ENCODE data around the gene NANOS1.

DNA sequence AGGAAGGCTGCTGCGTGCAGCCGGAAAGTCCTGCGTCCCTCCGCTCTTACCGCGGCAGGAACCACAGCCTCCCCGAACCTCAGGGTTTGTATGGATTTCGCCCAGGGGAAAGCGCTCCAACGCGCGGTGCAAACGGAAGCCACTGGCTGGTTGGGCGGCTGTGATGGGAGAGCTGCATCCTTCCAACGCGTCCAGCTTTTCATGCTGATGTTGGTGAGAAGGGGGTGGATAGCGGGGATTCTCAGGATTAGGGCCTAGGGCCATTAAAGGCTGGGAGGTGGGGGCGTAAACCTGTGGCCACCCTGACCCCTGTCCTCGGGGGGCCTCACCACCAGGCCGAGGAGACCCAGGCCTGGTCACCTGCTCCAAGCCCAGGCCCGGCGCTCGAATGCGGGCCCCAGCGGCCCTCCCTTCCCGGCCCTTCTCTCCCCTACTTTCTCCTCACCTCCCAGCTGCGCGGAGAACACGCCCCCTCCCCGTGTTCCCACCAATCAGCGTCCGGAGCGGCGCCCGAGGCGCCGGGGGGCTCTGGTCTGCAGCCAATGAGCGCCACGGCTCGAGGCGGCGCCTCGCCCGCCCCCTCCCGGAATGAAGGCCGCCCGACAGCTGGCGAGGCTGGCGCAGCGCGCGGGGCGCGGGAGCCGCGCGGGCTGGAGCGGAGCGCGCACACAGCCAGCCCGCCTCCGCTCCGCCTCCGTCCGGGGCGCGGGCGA, 458 bp upstream of the NANOS1 start:
- TF ChIP-seq EZH2 (IDR thresholded peaks at IDR 0.05; ENCODE audit: insufficient read depth, poor library complexity, severe bottlenecking) = no peak
- TF ChIP-seq EZH2phosphoT487 (IDR thresholded peaks at IDR 0.05; ENCODE audit: insufficient read depth, low read depth) = no peak

All from GM23248 (cell line).